Activated CD4-positive, alpha-beta T cell treated with anti-CD3 and anti-CD28 coated beads, Interleukin-2, amount 50 U/mL, for 4 hours (primary cell): Measurements from ENCODE around the gene CYTH4.

Experiments
- DNase-seq, 2 experiments: peaks; one replicate each; pipeline ENCODE4 v3.0.0-alpha.2; 2020

Gene CYTH4

GRCh38 chr22:37292641-37293040 lies 10.3 kb downstream of the CYTH4 start:
- no peak for DNase-seq

GRCh38 chr22:37293172-37293571 lies 10.9 kb downstream of the CYTH4 start:
- no peak for DNase-seq

DNA sequence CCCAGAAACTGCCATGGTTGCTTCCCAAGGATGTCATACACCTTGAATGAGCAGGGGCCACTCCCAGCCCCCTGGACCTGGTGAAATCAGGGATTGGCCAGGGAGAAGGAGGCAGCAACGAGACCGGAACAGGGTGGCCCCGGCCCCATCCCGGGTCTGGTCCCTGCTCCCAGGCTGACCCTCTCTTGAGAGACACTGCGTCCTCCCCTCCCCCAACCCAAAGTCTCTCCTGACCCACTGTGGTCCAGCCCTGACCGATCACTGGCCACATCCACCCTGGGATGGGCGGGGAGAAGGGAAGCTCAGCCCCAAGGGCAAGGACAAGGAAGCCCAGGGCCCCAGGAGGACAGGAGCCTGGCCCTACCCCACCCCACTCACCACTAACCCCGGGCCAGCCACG lies 12.4 kb downstream of the CYTH4 start:
- no peak for DNase-seq

DNA sequence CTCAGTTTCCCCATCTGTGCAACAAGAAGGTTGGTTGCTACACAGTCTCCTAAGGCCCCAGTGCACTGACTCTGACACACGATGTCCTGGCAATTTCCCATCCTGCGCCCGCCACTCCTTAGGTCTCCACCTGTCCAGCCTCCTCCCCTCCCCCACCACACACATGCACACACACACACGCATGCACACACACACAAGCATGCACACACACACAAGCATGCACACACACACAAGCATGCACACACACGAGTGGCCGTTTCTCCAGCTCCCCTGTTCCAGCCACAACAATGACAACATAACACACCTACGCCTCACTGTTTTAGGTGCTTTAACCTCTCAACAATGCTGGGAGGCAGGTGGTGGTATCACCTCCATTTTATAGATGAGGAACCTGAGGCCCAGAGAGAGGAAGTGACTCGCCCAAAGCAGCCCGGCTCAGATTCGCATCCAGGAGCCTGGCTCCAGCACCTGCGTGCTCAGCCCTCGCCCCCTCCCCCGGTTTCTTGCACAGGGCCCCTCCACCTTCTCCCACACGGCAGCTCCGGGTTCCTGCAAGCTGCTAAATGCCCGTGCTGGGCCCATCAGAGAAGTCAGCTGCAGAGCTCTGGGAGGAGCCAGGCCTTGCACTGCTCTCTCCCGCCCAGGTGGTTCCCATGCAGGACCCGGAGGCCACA lies 13.0 kb downstream of the CYTH4 start:
- DNase-seq: no peak

- DNase-seq: no peak
Measured at GRCh38 chr22:37295946-37296345, 13.6 kb downstream of the CYTH4 start.

DNA sequence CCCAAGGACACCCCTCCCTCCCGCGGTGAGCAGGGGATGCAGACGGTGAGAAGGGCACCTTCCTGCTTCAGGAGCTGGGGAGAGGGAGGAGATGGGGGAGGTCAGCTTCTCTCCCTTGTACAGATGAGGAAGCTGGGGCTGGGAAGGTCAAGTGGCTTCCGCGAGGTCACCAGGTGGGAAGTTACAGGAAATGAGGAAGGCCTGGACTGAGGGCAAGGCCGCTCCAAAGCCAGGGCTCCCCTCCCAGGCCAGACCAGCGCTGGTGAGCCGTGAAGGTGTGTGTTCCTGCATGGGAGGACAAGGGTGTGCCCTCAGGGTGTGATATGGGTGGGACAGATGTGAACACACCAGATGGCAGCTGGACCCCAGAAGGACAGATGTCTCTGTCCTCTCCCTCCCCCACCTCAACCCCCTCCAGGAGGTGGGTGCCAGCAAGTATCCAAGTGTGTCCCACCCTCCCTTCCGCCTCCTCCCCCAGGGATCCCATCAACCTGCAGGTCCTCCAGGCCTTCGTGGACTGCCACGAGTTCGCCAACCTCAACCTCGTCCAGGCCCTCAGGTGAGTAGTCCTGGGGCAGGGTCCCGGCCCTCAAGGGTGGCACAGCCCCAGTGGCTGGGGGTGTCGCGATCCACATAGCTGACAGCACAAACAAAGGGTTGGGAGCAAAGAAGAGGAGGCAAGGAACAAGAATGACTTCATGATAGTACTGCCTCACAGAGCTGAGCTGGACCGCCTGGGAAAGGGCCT lies 16.6 kb downstream of the CYTH4 start:
- DNase-seq: no peak

- no peak for DNase-seq
Measured at GRCh38 chr22:37299969-37300509, 17.7 kb downstream of the CYTH4 start.

GRCh38 chr22:37300551-37301017 lies 18.3 kb downstream of the CYTH4 start:
- DNase-seq: no peak

GRCh38 chr22:37301144-37301830 lies 19.0 kb downstream of the CYTH4 start:
- no peak for DNase-seq

- DNase-seq: no peak
Measured at GRCh38 chr22:37302674-37303555, 20.6 kb downstream of the CYTH4 start.

GRCh38 chr22:37303821-37304274 lies 21.5 kb downstream of the CYTH4 start:
- peak; percentile 30 to 49 for DNase-seq

GRCh38 chr22:37304595-37305343 lies 22.5 kb downstream of the CYTH4 start:
- DNase-seq: no peak

DNA sequence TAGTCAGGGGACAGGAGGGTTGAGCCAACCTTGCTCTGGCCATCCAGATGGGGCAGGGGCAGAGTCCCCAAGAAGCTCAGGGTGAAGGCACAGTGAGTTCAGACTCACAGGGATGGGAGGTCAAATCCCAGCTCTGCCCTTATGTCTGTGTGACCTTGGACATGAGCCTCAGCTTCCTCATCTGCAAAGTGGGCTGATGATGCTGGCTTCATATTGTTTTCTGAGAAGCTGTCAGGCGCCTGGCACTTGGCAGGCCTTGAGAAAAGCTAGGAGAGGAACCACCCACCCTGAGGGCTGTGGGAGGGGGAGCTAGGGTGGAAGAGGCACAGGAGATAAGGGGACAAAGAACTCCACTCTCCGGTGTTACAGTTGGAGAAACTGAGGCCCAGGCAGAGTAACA lies 23.6 kb downstream of the CYTH4 start:
- DNase-seq: no peak

DNA sequence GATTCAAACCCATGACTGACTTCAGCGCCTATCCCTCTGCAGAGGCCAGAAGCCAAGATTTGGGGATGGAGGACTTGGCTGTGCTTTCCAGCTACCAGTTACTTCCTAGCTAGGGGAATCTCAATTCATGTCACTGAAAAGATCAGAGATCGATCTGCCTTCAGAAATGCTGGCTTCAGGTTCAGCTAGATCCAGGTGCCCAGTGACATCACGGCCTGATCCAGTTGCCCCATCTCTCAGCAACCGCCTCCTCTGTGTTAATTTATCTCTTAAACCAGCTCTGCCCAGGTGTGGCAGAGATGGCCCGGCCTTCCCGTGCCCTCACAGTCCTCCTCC lies 24.2 kb downstream of the CYTH4 start:
- DNase-seq: no peak

DNA sequence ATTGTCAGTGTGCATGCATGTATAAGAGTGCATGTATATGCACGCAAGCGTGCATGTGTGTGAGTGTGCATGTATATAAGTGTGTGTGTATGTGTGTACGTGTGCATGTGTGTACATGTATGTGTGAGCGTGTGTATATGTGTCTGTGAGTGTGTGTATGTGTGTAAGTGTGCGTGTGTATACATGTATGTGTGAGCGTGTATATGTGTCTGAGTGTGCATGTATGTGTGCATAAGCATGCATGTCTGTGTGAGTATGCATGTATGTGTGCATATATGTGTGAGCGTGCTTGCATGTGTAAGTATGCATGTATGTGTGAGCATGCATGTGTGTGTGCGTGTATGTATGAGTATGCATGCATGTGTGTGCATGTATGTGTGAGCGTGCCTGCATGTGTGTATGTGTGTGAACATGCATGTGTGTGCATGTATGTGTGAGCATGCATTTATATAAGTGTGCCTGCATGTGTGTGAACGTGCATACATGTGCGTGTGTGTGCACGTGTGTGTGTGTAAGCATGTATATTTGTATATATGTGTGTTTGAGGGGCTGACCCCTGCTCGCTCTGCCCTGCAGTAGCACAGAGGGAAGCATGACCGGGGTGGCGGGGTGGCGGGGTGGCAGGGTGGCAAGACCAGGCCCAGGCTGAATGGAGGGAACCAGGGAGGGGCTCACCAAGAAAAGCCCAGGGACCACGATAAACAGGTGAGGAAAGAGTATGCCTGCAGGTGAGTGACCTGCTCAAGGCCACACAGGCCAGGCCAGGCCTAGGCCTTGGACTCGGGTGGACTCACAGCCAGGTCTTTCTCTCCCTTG lies 26.3 kb downstream of the CYTH4 start:
- no peak for DNase-seq

DNA sequence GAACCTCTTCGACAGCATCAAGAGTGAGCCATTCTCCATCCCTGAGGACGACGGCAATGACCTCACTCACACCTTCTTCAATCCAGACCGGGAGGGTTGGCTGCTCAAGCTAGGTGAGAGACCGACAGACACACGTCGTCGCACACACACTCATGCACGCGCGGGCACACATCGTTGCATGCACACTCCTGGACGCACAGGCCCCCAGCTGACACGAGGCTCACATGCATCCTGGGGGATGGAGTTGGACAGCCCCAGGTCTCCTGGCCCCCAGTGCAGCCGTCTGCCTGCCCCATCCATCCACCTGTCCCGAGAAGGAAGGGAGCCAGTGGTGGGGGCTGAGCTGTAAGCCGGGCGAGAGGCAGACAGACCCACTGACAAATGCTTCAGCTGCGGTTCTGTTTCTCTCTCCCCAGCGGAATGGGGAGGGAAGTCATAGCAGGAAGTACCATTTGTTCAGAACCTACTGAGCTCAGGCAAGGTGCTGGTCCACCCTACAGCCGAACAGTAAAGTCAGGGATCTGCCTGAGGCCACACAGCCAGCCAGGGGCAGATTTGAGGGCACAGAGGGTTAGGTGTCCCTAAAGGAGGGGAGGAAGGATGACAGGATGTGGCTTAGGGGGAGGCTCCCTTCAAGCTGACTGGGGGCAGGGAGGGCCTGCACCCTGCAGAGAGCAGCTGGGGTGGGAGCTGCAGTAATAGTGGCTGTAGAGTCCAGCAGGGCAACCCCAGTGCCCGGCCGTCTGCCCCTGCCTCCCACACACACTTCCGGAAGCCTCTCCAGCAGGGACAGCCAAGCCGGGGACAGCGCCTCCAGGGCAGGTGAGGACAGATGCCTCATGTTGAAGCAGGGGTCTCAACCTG lies 27.1 kb downstream of the CYTH4 start:
- DNase-seq: no peak

GRCh38 chr22:37310075-37310606 lies 27.8 kb downstream of the CYTH4 start:
- DNase-seq: no peak

GRCh38 chr22:37310815-37311595 lies 28.7 kb downstream of the CYTH4 start:
- no peak for DNase-seq
